Measurements from ENCODE around the gene NTN1. TPM values are rescaled to one million over a fixed set of nuclear protein-coding genes. Genes with fewer than 3 reads are reported as not detected.

The NTN1 gene
- total RNA-seq, 1 donor from 2014 or later = 4.1 TPM

DNA sequence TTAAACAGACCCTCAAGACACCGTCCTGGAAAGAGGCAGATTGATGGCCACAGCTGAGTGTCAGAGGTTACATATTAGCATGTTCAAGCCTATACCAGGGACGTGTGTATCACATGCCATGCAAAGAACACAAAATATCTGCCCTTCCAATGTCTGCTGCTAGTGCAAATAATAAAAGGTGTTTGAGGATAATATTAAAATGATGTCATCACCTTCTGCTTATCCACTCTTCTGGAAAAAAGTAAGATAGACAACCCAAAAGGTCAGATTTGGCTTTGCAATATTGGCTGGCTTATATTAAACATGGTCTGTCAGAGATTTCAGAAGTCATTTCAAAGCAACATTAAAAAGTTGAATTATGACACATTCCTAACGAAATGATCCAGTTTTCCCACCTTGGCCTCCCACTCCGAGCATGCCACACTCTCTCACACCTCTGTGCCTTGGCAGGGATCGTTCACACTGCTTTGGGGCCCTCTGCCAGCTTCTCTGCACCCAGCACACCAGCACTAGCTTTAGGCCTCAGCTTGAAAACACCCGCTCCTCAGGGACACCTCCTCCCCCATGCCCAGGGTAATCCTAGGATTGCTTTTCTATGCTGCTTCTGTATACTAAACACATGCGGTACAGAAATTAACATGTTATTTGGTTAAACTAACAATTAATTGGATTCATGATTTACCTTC is 248.2 kb downstream of the NTN1 start:
- H3K9me3 ChIP-seq = no peaks in the 10 kb centered on the region
- TF ChIP-seq, protein P1, sequence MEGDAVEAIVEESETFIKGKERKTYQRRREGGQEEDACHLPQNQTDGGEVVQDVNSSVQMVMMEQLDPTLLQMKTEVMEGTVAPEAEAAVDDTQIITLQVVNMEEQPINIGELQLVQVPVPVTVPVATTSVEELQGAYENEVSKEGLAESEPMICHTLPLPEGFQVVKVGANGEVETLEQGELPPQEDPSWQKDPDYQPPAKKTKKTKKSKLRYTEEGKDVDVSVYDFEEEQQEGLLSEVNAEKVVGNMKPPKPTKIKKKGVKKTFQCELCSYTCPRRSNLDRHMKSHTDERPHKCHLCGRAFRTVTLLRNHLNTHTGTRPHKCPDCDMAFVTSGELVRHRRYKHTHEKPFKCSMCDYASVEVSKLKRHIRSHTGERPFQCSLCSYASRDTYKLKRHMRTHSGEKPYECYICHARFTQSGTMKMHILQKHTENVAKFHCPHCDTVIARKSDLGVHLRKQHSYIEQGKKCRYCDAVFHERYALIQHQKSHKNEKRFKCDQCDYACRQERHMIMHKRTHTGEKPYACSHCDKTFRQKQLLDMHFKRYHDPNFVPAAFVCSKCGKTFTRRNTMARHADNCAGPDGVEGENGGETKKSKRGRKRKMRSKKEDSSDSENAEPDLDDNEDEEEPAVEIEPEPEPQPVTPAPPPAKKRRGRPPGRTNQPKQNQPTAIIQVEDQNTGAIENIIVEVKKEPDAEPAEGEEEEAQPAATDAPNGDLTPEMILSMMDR (IDR thresholded peaks at IDR 0.05) = no peak

GRCh38 chr17:9270921-9271320 is 249.6 kb downstream of the NTN1 start:
- intact Hi-C loops (cut with DNase I) = no loop called here
- TF ChIP-seq, protein P1 (IDR thresholded peaks at IDR 0.05) = no peak
- H3K36me3 ChIP-seq = no peaks in the 10 kb centered on the region
- DNase-seq = no peak
- H3K4me1 ChIP-seq = no peaks in the 10 kb centered on the region
- no peaks in the 10 kb centered on the region for H3K27me3 ChIP-seq
- no peaks in the 10 kb centered on the region for H3K9me3 ChIP-seq
- no peak for ATAC-seq
- no peak overlapping the region for H3K27ac ChIP-seq
- no peak overlapping the region for H3K4me3 ChIP-seq

More for the DNA sequence above, 248.2 kb downstream of the NTN1 start:
- no peak overlapping the region for H3K4me3 ChIP-seq
- intact Hi-C loops (cut with DNase I) = no loop called here
- H3K27me3 ChIP-seq = no peaks in the 10 kb centered on the region
- no peak overlapping the region for H3K27ac ChIP-seq
- ATAC-seq (no peak), DNase-seq (no peak)
- no peaks in the 10 kb centered on the region for H3K36me3 ChIP-seq
- no peaks in the 10 kb centered on the region for H3K4me1 ChIP-seq

DNA sequence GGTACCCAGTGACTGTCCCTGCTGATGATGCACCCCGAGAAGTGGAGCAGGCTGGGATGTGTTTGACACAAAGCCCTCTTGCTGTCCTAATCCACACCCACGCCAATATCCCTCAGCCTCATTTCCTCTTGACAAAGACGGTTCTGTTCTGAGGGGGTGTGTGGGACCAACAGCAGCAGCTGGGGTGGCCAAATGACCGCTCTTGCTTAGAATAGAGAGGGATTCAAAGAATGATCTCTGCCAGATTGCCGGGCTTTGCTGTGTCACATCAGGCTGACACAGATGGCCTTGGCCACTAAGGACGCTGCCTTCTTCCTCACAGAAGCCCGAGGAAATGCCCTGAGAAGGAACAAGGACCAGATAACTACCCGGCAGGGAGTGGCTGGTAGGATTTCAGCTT is 250.7 kb downstream of the NTN1 start:
- Histone ChIP-seq H3K27ac (no peak overlapping the region), H3K36me3 (no peaks in the 10 kb centered on the region), H3K27me3 (no peaks in the 10 kb centered on the region), H3K4me1 (no peaks in the 10 kb centered on the region), H3K9me3 (no peaks in the 10 kb centered on the region), H3K4me3 (no peak overlapping the region)
- intact Hi-C loops (cut with DNase I) = no loop called here
- DNase-seq = no peak
- TF ChIP-seq, protein P1 (IDR thresholded peaks at IDR 0.05) = no peak
- no peak for ATAC-seq

DNA sequence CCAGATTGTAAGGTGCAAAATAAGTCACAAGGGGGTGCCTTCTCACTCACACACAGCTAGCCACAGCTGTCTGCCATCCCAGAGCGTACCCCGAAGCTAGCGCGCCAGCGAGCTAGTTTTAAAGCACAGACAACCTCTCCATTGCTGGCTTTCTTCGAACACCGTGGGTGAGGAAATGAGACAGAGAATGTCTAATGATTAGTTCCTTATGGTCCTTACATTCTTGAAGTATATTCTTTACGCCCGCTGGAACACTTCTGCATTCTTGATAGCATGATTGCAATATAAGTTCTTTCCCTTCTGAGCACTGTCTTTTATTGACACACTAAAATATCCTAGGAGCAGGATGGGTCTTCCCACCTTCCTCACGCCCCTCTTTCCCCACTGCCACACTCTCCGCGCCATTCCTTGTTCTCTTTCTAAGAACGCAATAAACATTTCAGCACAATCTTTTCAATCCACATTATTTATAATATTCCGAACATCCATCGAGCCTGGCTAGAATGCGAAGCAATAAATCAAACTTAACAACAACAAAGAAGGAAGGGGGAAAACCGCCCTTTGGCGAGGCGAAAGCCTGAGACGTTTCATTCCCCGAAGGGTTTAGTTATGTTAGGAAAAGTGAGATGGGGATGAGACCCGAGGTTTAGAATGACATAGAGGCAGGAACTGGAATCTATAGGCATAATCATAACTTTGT is 251.3 kb downstream of the NTN1 start:
- H3K4me3 ChIP-seq = no peak overlapping the region
- TF ChIP-seq, protein P1 (IDR thresholded peaks at IDR 0.05) = no peak
- H3K9me3 ChIP-seq = no peaks in the 10 kb centered on the region
- H3K27me3 ChIP-seq = no peaks in the 10 kb centered on the region
- H3K27ac ChIP-seq = no peak overlapping the region
- DNase-seq (no peak), ATAC-seq (no peak)
- no peaks in the 10 kb centered on the region for H3K4me1 ChIP-seq
- H3K36me3 ChIP-seq = no peaks in the 10 kb centered on the region
- intact Hi-C loops (cut with DNase I) = no loop called here

GRCh38 chr17:9273428-9274391 is 252.4 kb downstream of the NTN1 start:
- H3K27ac ChIP-seq = no peak overlapping the region
- H3K9me3 ChIP-seq = no peaks in the 10 kb centered on the region
- H3K4me1 ChIP-seq = no peaks in the 10 kb centered on the region
- intact Hi-C loops (cut with DNase I) = no loop called here
- no peaks in the 10 kb centered on the region for H3K27me3 ChIP-seq
- no peak for DNase-seq
- H3K36me3 ChIP-seq = no peaks in the 10 kb centered on the region
- TF ChIP-seq, protein P1 (IDR thresholded peaks at IDR 0.05) = no peak
- no peak for ATAC-seq
- H3K4me3 ChIP-seq = no peak overlapping the region

Data from upper lobe of right lung (tissue), 1 donor.